Embryonic facial prominence (tissue), 1 donor: ENCODE results near the gene MYO1H.
"Not testable (repeated sequence)": the region's sequence is repeated elsewhere in the genome, so short reads cannot be mapped to it uniquely, and the experiment has no call there.

Source experiments
- DNase-seq: peaks from one replicate; pipeline ENCODE4 v3.0.0-alpha.2; 2016; ENCODE audit errors: extremely low spot score

Gene MYO1H

DNA sequence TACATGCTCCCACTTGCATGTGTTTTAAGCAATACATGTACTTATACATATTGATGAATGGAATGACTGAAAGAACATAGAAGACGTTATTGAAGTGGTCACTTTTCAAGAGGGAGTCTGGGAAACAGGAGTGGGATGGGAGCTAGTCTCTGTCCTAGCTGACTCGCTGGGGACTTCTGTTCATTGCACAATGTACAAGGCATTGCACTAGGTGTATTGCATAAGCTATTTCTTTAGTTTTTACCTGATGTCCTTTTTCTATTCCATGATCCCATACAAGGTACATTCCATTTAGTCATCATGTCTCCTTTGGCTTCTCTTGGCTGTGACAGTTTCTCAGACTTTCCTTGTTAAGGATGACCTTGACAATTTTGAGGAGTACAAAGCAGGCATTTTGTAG lies 4.0 kb upstream of the MYO1H start:
- DNase-seq: no peak

DNA sequence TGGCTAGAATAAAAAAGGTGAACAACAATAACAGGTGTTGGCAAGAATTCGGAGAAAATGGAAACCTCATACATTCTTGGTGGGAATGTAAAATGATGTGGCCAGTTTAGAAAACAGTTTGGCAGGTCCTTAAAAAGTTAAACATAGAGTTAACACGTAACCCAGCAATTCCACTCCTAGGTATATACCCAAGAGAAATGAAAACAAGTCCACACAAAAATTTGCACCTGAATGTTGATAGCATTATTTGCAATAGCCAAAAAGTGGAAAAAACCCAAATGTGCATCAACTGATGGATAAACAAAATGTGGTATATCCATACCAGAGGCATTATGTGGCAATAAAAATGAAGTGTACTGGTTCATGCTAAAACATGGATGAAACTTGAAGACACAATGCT lies 2.3 kb upstream of the MYO1H start:
- no peak for DNase-seq

DNA sequence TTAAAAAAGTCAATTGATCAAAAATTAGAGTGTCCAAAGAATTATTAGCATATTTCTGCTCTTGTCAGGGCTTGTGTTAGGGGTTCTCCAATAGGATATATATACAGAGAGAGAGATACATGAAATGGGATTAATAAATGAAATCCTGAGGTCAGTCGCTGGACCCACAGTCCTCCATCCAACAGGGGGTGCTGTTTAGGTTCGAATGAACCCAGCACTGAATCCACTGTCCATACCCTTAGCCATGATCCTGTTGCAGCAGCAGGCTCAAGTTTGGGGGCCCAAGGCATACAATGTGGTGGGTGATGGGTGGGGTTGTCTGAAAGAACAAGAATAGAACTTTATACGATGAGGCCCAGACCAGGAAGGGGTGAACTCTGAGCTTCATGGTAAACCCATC lies 780 bp upstream of the MYO1H start:
- DNase-seq: no peak

DNA sequence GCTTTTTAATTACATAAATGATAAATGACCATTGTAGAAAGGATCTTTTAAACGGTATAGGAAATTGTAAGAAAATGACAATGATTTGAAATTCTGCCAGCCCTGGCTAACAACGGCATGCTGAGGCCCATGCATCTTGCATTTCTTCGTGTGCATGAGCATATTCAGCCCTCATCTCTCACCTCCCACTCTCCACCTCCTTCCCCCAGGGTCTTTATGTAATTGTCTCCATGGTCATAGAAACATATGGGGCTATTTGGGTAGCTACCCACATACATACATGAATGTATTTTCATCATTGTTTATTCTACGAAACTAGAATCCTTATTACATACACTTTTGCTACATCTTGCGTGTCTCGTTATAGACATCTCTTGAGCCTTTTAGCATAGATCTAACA lies 4.5 kb downstream of the MYO1H start:
- no peak for DNase-seq

DNA sequence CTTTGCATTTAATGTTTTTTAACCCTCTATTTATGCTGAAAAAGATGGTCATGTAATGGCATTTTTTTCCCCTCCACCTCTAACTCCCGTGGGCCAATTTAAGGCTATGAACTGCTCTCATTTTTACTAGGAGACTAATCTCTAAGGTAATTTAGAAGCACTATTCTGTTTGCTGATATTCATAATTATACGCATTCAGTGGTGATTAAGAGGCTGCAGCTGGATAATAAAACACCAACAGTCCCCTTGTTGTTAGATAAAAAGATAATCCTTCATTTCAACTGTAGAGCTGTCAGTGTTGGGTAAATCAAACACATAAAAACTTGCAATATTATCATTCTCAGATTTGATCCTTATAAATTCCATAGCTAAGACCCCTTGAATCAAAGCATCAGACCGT lies 8.9 kb downstream of the MYO1H start:
- no peak for DNase-seq

DNA sequence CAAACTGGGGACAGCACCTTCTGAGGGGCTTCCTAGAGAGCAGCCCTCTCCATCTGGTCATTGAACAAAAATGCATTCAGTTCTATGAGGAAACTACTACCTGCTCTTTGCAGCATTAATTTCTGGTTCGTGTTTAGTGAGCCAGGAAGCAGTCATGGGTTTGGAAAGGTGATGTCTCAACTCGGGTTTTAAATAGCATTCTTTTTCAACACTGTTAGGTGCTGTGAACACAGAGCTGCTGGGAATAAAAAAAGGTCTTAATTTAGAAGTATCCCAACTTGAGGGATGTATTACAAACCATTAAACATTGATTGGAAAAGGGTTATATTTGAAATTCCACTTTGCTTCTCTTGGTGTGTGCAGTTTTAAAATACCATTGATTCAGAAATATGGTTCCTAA lies 9.3 kb downstream of the MYO1H start:
- DNase-seq: no peak

DNA sequence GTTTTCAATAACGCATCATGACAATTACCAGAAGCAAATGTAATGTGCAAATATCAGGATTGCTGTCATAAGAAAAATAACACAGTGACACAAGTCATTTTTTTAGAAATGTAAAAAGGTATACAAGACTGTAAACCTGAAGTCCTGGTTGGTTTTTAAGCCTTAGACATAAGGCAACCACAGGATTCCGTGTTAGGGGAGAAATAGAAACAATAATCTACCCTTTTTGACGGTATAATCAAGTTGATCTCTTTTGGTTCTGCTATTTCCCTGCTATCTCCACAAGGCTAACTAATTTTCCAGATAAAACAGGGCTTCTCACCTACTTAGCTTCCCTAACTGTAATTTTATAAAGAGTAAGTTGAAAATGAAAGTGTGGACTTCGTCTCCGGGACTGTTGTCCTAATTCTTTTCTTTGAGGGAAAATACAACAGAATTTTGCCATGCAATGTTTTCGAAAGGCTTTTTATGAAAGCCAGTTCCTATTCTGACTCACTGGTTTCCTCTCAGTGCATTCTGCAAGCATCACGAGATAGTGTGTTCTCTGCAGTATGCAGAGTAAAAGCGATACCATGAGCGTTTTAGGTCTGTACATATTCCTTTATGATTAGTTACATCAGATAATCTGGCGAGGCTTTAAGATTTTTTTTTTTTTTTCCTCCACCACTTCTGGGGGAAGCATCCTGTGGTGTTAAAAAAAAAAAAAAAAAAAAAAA lies 10.6 kb downstream of the MYO1H start:
- no peak for DNase-seq

DNA sequence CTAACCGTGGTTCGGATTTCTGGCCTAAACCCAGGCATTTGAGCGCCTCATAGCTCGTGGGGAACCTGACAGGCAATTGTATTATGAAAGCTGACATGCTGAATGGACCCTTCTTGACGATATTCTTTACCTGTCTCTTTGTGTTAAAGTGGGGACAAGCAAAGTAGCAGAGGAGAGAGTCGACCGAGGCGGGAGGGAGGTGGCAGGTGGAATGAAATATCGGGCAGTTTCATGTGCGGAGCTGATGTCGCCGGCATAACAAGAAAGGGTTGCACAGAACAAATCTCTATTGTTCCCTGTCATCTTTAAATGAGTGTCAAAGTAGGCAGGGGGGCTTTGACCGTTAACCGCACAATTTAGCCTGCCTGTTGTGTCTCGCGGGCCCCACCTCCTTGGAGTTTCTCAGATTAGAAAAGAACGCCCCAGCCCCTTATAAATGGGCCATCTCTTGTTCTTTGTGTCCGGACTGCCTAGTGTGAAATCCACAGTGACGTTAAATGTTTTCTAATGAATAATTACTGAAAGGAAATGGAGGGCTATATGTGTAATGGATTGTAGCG lies 11.5 kb downstream of the MYO1H start:
- DNase-seq: no peak

DNA sequence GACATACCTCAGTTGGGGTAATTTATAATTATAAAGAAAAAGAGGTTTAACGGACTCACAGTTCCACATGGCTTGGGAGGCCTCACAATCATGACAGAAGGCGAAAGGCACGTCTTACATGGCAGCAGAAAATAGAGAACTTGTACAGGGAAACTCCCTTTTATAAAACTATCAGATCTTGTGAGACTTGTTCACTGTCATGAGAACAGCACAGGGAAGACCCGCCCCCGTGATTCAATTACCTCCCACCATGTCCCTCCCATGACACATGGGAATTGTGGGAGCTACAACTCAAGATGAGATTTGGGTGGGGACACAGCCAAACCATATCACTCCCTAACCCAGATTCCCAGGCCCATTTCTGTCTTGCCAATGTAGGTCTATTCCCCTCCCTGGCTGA lies 22.1 kb downstream of the MYO1H start:
- DNase-seq: no peak

DNA sequence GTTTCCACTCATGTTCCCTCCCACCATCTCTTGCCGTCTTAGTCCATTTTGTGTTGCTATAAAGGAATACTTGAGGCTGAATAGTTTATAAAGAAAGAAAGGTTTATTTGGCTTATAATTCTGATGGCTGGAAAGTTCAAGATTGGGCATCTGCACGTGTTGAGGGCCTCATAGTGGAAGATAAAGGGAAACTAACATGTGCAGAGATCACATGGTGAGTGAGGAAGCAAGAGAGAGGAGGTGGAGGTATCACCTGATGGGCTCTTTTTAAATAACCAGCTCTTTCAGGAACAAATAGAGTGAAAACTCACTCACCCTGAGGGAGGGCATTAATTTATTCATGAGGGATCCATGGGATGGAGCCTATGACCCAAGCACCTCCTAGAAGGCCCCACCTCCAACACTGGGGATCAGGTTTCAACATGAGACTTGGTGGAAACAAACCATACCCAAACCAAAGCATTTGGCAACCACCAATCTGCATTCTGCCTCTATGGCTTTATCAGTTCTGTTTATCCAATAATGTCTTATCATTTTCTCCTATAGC lies 29.5 kb downstream of the MYO1H start:
- no peak for DNase-seq

DNA sequence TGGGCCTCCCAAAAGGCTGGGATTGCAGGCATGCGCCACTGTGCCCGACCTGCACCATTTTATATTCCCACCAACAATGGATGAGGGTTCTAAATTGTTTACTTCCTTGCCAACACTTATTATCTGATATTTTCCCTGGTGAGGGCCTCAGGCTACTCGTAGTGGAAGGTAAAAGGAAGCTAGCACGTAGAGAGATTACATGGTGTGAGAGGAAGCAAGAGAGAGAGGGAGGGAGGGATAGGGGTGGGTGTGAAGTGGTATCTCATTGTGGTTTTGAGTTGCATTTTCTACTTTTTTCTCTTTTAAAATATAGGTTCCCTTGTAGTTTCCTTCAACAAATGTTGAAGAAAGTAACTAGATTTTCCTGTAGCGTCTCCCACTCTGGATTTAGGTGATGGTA lies 30.9 kb downstream of the MYO1H start:
- DNase-seq: no peak

DNA sequence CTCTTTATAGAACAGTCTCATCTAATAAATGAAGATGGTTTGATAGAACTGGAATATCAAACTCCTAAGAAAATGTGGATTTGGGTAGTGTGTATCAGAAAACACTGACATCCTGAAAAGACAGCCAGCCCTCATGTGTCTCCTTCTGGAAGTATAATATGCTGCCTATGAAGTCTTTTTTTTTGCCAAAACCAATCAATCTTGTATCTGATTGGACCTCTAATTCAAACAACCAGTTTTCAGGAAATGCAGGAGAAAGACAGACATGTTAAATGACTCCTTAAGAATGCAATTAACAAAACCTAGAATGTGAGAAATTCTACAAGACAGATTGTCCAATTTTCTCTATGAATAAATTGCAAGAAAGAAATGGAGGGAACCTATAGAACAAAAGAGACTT lies 34.3 kb downstream of the MYO1H start:
- DNase-seq: no peak

DNA sequence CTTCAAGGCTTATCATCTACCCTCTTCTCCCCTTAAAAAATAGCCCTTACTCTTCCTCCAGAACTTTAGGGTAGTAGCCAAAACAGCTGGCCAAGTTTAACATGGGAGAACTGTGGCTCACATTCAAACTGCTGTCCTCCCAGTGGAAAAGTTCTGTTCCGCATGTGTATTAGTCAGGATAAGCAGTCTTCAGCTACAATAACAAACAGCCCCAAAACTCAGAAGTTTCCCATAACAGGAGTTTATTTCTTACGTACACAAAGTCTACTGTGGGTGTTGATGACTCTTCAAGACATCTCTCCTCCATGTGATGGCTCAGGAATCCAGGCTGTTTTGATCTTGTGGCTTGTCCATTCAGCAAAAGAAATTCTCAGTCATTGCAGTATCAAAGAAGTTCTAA lies 35.5 kb downstream of the MYO1H start:
- no peak for DNase-seq

DNA sequence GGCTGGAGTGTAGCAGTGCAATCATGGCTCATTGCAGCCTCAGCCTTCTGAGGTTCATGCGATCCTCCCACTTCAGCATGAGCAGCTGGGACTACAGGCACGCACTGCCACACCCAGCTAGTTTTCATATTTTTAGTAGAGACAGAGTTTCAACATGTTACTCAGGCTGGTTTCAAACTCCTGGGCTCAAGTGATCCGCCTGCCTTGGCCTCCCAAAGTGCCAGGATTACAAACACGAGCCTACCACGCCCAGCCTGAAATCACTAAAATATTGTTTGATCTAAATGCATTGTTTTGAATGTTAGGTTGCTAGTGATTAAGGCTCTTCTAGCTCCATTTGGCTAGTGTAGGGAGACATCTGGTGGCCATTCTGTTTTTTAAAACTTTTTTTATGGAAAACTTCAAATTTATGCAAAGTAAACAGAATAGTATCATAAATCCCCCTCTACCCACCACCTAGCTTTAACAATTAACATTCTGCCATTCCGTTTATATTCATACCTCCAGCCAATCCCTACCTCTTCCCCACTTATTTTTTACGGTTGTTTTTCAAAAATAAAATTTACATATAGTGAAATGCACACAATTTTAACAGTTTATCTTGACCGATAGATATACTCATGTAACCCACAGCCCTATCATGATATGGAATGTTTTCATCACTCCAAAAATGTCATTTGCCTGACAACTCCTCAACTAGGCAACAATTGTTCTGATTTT lies 37.8 kb downstream of the MYO1H start:
- peak; percentile 63 for DNase-seq

DNA sequence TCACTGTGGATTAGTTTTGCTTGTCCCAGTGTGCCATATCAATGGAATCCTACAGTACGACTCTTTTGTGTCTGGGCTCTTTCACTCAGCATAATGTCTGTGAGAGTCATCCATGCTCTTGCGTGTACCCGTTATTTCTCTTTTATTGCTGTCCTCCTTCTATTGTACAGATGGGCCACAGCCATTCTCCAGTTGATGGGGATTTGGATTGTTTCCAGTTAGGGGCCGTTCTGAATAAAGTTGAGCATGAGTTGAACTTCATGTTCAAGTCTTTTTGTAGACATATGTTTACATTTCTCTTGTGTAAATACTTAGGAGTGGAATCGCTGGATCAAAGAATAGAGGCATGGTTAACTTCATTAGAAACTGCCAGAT lies 38.3 kb downstream of the MYO1H start:
- DNase-seq: no peak

DNA sequence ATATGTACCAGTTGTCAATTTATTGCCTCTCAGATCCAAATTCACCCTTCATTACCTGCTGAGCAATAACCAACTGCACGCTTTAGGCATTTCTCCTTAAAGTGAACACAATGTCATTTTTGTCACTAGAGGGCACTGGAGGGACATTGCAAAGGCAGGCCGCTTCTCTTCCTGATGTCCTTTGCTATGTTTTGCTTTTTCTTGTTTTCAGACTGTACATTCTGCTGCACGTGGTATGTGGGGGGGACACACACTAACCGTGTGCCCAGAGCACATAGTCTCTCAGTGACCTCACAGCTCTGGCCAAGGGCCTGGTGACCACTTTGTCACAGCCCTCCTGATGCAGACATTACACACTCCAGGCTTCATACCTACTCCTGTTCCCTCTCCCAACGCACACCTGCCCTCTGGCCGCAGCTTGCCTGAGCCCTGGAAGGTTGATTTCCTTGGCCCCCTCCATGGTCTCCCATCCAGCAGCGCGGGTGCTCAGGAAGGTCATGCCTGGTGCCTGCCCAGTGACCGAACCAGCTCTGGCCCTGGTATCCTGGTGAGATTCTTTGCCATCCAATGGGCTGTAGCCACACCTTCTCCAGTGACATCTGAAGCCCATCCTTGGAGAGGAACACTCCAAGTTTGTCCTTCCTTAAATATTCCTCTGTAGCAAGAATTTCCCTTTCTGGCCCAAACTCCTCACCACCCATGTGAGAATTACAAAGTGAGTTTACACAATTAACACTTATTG lies 39.9 kb downstream of the MYO1H start:
- no peak for DNase-seq

DNA sequence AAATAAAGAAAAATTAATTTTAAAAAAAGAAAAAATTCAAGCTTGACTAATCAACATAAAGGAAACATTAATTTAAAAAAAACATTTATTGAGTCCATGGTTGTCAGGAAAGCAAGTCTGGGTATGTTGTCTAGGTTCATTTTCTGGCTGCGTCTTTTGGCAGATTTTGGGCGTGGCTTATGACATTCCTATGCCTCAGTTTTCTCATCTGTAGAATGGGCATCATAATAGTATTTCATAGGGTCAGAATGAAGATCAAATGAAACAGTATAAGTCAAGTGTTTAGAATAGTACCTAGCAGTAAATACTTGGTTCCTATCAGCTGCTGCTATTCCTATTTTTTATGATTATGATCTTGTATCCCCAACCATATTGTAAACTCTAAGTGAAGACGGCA lies 40.5 kb downstream of the MYO1H start:
- no peak for DNase-seq

DNA sequence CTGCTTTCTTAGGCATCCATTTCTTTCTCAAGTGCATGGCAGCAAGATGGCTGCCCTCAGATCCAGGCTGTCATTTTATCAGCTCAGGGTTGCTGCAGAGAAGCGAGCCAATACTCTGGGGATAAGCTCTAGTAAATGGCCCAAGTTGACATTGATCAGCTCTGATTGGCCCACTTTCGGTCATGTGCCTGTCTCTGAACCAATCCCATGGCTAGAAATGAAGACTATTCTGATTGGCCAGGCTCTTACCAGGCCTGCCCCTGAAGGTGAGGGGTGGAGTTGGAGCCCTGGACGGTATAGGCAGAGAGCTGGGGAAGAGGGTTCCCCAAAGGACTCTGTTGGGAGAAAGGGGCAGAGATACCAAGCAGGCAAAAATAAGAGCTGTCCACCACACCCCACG lies 41.4 kb downstream of the MYO1H start:
- no peak for DNase-seq

DNA sequence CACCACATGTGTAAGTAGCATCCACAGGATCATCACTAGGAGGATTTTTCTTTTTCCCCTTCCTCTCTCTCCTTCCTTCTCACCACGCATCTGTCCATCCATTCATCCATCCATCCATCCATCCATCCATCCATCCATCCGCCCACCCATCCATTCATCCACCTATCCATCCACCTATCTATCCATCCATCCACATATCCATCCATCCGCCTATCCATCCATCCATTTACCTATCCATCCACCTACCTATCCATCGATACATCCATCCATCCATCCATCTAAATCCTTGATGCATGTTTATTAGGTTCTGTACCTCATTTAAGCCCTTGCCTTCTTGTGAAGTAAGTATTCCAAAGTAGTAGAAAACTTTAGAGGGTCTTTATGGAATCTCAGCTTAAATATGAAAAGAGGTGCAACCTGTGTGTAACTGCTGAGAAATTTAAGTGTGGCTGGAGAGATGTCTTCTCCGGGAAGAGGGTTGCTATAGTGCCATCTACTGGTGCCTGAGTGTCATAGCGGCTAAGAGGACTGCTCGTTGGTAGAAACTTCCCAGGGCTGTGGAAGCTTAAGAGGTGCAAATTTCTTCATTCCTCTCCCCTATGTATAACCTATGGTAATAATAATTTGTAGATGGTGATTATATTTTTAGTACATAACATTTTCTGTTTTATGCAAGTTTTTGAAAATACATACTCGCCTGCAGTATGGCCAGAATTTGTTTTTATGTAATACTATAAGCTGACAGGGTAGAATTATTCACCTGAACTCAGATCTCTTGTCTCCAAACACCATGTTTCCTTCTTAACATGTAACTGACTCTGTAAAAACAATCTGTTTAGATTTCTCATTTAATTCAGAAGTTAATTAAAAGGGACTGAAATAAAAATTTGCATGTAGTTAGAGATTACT lies 46.0 kb downstream of the MYO1H start:
- peak; percentile 58 for DNase-seq

DNA sequence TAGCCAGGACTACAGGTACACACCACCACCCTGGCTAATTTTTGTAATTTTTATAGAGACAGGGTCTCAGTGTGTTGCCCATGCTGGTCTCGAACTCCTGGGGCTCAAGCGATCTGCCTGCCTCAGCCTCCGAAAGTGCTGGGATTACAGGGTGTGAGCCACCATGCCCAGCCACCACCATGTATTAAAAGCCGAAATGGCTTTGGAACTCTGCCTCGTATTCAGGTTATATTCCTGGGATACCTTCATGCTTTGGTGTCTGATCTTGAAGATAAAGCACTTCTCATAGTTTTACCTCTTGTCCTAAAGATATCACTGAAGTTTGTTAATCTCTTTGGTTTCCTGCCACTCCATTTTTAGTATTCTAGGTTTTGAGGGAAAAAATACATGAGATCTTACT lies 47.2 kb downstream of the MYO1H start:
- DNase-seq: no peak

DNA sequence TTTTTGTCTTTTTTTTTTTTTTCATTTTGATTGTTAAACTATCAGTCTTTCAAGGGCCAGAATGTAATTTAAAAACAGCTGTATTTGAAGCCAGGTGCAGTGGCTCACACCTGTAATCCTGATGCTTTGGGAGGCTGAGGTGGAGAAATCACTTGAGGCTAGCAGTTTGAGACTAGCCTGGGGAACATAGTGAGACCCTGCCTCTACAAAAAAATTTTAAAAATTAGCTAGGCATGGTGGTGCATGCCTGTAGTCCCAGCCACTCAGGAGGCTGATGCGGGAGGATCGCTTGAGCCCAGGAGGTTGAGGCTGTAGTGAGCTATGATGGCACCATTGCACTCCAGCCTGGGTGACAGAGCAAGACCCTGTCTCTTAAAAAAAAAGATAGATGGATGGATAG lies 57.1 kb downstream of the MYO1H start:
- DNase-seq: not testable (repeated sequence)
